SK-N-SH (cell line): ENCODE measurements around the gene CD28. TPM values are rescaled to one million over a fixed set of nuclear protein-coding genes. Genes with fewer than 3 reads are reported as not detected.

ENCODE experiments used
- CTCF ChIA-PET: fragments of 300-600, 350-600 bp; formaldehyde crosslinking; extraction: SDS; loops from one replicate; lab custom pipeline; 2021; lab: Yijun Ruan, JAX
- POLR2A ChIA-PET: fragments of 350-600 bp; sonication (Branson Sonifier 250); formaldehyde crosslinking; extraction: SDS; loops from one replicate; lab custom pipeline; 2020; ENCODE audit warnings: antibody characterized with exemption, inconsistent platforms; lab: Yijun Ruan, JAX
- DNase-seq: peaks from one replicate; pipeline ENCODE4 v3.0.0; 2012
- H2AFZ ChIP-seq: fragments of 200-600 bp; sonication (generic); 2 replicates; pipeline ENCODE4 v1.8.1; 2016; ENCODE audit warnings: antibody characterized with exemption, mild to moderate bottlenecking, low read depth
- H3F3A ChIP-seq: fragments of 200-600 bp; sonication (generic); replicated peaks from 2 replicates; pipeline ENCODE3; 2016; ENCODE audit warnings: antibody characterized with exemption, mild to moderate bottlenecking; ENCODE audit not compliant: insufficient read depth
- H3K27ac ChIP-seq, 2 experiments: fragments of 200-500 bp in 1 of 2; fragments of 200-600 bp in 1 of 2; sonication (Bioruptor generic) in 1 of 2; sonication (generic), shearing (Covaris generic) in 1 of 2; 2 replicates each; pipeline versions ENCODE4 v1.5.1 to v1.6.1; 2014 to 2016; ENCODE audit warnings: low read depth in 2 of 2, inconsistent platforms in 1 of 2, low read length in 1 of 2, mild to moderate bottlenecking in 1 of 2, mixed read lengths in 1 of 2
- H3K27me3 ChIP-seq: fragments of 200-600 bp; sonication (generic), shearing (Covaris generic); 2 replicates; pipeline ENCODE4 v1.6.1; 2016; ENCODE audit warnings: mixed run types; ENCODE audit not compliant: insufficient read depth
- H3K36me3 ChIP-seq, 2 experiments: fragments of 200-500 bp in 1 of 2; fragments of 200-600 bp in 1 of 2; sonication (Bioruptor generic) in 1 of 2; sonication (generic) in 1 of 2; replicated peaks in 1 of 2; 2 replicates each; pipeline versions ENCODE3 to v1.5.1; 2014 to 2016; ENCODE audit warnings: low read length in 1 of 2, mild to moderate bottlenecking in 1 of 2; ENCODE audit not compliant: insufficient read depth in 2 of 2, control insufficient read depth in 1 of 2
- H3K4me1 ChIP-seq, 2 experiments: fragments of 200-500 bp in 1 of 2; fragments of 200-600 bp in 1 of 2; sonication (Bioruptor generic) in 1 of 2; sonication (generic), shearing (Covaris generic) in 1 of 2; 2 replicates each; pipeline versions ENCODE4 v1.5.1 to v1.6.1; 2014 to 2016; ENCODE audit warnings: low read depth in 1 of 2, low read length in 1 of 2, mixed run types in 1 of 2; ENCODE audit not compliant: insufficient read depth in 2 of 2, control insufficient read depth in 1 of 2
- H3K4me2 ChIP-seq: fragments of 200-600 bp; sonication (generic), shearing (Covaris generic); 2 replicates; pipeline ENCODE4 v1.6.1; 2017; ENCODE audit warnings: mixed run types
- H3K4me3 ChIP-seq, 2 experiments: fragments of 200-500 bp in 1 of 2; fragments of 200-600 bp in 1 of 2; sonication (Bioruptor generic) in 1 of 2; sonication (generic), shearing (Covaris generic) in 1 of 2; 2 replicates each; pipeline versions ENCODE4 v1.5.1 to v1.8.1; 2014 to 2016; ENCODE audit warnings: low read depth in 2 of 2, inconsistent platforms in 1 of 2, low read length in 1 of 2, mild to moderate bottlenecking in 1 of 2, mixed read lengths in 1 of 2, moderate library complexity in 1 of 2
- H3K79me2 ChIP-seq: fragments of 200-600 bp; sonication (generic); 2 replicates; pipeline ENCODE4 v1.8.1; 2017; ENCODE audit warnings: mild to moderate bottlenecking; ENCODE audit not compliant: insufficient read depth
- H3K9ac ChIP-seq: fragments of 200-600 bp; sonication (generic); 2 replicates; pipeline ENCODE4 v1.6.1; 2017; ENCODE audit warnings: mixed run types
- H3K9me2 ChIP-seq: fragments of 200-600 bp; sonication (generic); 2 replicates; pipeline ENCODE4 v1.6.1; 2017; ENCODE audit warnings: mixed run types
- H3K9me3 ChIP-seq: fragments of 200-600 bp; sonication (generic); 2 replicates; pipeline ENCODE4 v1.6.1; 2017; ENCODE audit warnings: mixed run types, mild to moderate bottlenecking, moderate library complexity
- H4K20me1 ChIP-seq: fragments of 200-600 bp; sonication (generic); 2 replicates; pipeline ENCODE4 v1.6.1; 2017; ENCODE audit warnings: mild to moderate bottlenecking, mixed run types; ENCODE audit not compliant: insufficient read depth
- ELF1 ChIP-seq: IDR thresholded peaks from 2 replicates; pipeline ENCODE4 v1.4.0; 2012
- MXI1 ChIP-seq: IDR thresholded peaks from 2 replicates; pipeline ENCODE4 v1.6.1; 2012; ENCODE audit warnings: mild to moderate bottlenecking, low read depth, low read length, improper control_type of control experiment
- NRF1 ChIP-seq: IDR thresholded peaks from 2 replicates; pipeline ENCODE4 v1.6.1; 2012; ENCODE audit warnings: low read depth, mild to moderate bottlenecking, low read length
- POLR2AphosphoS5 ChIP-seq: IDR thresholded peaks from 2 replicates; pipeline ENCODE4 v1.6.1; 2012; ENCODE audit warnings: low read depth, low read length
- RAD21 ChIP-seq: IDR thresholded peaks from 2 replicates; pipeline ENCODE4 v1.6.1; 2012; ENCODE audit warnings: mild to moderate bottlenecking, low read length
- TAF1 ChIP-seq: IDR thresholded peaks from 2 replicates; pipeline ENCODE4 v1.6.1; 2012; ENCODE audit warnings: low read depth, mild to moderate bottlenecking, low read length, moderate library complexity, borderline replicate concordance
- TCF12 ChIP-seq: IDR thresholded peaks from 2 replicates; pipeline ENCODE4 v1.4.0; 2012
- TEAD4 ChIP-seq: IDR thresholded peaks from 2 replicates; pipeline ENCODE4 v1.4.0; 2012; ENCODE audit warnings: mild to moderate bottlenecking, borderline replicate concordance; ENCODE audit not compliant: insufficient read depth
- WGBS: methylation state at CpG from one replicate; pipeline ENCODE4 v1.1.6; 2017; ENCODE audit warnings: low lambda C conversion rate; 5-methylcytosine and 5-hydroxymethylcytosine counted together
- polyA plus RNA-seq, 3 experiments: library from polyadenylated mRNA; depleted of rRNA; stranded (reverse); fragments of >200 nt; gene quantifications; 2 replicates each; pipeline ENCODE4 v1.2.3, GENCODE V29; 2012
- TF ChIP-seq, protein P1 (sequence below): fragments of 150-350 bp; IDR thresholded peaks from 2 replicates; pipeline ENCODE4 v1.6.1; 2016; ENCODE audit warnings: mild to moderate bottlenecking, low read depth, low read length
- TF ChIP-seq, protein P2 (sequence below): IDR thresholded peaks from 2 replicates; pipeline ENCODE4 v1.4.0; 2012; ENCODE audit warnings: low read depth, borderline replicate concordance
- TF ChIP-seq, protein P3 (sequence below): IDR thresholded peaks from 2 replicates; pipeline ENCODE4 v1.4.0; 2012; ENCODE audit warnings: low read depth, borderline replicate concordance

CD28 gene
- polyA plus RNA-seq, 1 of the 3 experiments (the other 2 are of a cell fraction) = 0.05 TPM

DNA sequence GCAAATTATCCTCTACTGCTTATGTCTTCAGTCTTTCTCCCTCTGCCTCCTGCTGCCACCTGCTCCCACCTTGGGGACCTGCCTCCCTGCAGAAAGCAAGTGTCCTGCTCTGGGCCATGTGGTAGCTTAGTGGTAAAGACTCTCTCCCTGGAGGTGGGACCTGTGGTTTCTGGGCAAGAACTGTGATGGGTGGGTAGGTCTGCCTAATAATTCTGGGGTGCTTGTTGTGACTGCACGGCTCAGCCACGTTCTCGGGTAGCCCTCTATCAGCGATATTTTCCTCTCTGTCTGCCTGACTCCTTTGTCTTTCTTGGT is 16.4 kb upstream of the CD28 start:
- Histone ChIP-seq H3K36me3 (no peaks in the 10 kb centered on the region), H3K4me3 (no peak overlapping the region), H3K27me3 (no peaks in the 10 kb centered on the region), H4K20me1 (no peaks in the 10 kb centered on the region), H3K9me2 (no peaks in the 10 kb centered on the region), H3K4me1 (peaks cover 0 to 11% of the 10 kb centered on the region in 2 experiments; a peak in 2 of 4 replicates), H2AFZ (no peak overlapping the region), H3F3A (peaks cover 7% of the 10 kb centered on the region), H3K9ac (no peak overlapping the region), H3K9me3 (no peaks in the 10 kb centered on the region), H3K4me2 (no peak overlapping the region), H3K27ac (no peak overlapping the region), H3K79me2 (no peaks in the 10 kb centered on the region)
- POLR2A ChIA-PET = no interaction called here
- CTCF ChIA-PET = no interaction called here
- DNase-seq = no peak
- TF ChIP-seq RAD21 = no peak
- TF ChIP-seq TAF1 = no peak
- TF ChIP-seq TCF12 = no peak
- TF ChIP-seq ELF1 = no peak
- TF ChIP-seq, protein P1, sequence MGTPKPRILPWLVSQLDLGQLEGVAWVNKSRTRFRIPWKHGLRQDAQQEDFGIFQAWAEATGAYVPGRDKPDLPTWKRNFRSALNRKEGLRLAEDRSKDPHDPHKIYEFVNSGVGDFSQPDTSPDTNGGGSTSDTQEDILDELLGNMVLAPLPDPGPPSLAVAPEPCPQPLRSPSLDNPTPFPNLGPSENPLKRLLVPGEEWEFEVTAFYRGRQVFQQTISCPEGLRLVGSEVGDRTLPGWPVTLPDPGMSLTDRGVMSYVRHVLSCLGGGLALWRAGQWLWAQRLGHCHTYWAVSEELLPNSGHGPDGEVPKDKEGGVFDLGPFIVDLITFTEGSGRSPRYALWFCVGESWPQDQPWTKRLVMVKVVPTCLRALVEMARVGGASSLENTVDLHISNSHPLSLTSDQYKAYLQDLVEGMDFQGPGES = no peak
- TF ChIP-seq, protein P2, sequence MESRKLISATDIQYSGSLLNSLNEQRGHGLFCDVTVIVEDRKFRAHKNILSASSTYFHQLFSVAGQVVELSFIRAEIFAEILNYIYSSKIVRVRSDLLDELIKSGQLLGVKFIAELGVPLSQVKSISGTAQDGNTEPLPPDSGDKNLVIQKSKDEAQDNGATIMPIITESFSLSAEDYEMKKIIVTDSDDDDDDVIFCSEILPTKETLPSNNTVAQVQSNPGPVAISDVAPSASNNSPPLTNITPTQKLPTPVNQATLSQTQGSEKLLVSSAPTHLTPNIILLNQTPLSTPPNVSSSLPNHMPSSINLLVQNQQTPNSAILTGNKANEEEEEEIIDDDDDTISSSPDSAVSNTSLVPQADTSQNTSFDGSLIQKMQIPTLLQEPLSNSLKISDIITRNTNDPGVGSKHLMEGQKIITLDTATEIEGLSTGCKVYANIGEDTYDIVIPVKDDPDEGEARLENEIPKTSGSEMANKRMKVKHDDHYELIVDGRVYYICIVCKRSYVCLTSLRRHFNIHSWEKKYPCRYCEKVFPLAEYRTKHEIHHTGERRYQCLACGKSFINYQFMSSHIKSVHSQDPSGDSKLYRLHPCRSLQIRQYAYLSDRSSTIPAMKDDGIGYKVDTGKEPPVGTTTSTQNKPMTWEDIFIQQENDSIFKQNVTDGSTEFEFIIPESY = no peak
- TF ChIP-seq NRF1 = no peak
- no peak for TF ChIP-seq TEAD4
- TF ChIP-seq, protein P3, sequence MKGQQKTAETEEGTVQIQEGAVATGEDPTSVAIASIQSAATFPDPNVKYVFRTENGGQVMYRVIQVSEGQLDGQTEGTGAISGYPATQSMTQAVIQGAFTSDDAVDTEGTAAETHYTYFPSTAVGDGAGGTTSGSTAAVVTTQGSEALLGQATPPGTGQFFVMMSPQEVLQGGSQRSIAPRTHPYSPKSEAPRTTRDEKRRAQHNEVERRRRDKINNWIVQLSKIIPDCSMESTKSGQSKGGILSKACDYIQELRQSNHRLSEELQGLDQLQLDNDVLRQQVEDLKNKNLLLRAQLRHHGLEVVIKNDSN = no peak
- no peak for TF ChIP-seq MXI1
- 94% methylated on average over 4 of the region's 4 CpGs for WGBS

DNA sequence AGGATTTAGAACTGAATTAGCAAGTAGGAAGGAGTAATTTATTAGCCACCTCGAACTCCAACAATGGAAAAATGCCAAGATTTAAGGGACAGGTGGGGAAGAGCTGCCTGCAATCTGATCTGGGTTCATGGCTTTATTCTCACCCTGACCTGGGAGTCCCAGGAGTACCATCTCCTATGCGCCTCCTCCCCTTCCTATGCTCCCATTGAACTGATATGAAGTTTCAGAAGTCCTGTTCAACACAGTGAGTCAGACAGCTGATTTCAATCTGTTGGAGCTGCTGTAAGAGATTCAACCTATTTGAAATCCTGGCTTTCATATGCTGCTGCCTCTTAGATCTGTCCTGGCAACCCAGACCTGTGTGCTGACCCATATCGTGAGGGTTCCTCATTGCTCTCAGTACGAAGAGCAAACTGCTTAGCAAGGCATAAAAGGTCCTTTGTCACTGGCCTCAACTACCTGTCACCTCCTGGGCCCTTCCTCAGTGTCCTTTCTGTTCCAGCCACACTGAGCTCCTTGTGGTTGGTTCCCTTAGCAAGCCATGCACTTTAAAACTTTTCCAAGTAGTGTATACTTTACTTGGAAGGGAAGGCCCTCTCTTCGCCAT is 15.9 kb upstream of the CD28 start:
- Histone ChIP-seq H3K9ac (no peak overlapping the region), H3K79me2 (no peaks in the 10 kb centered on the region), H3K9me2 (no peaks in the 10 kb centered on the region), H2AFZ (no peak overlapping the region), H3K27ac (no peak overlapping the region), H3K9me3 (no peaks in the 10 kb centered on the region), H4K20me1 (no peaks in the 10 kb centered on the region), H3K27me3 (no peaks in the 10 kb centered on the region), H3K36me3 (no peaks in the 10 kb centered on the region), H3F3A (peaks cover 4% of the 10 kb centered on the region), H3K4me2 (no peak overlapping the region), H3K4me1 (peaks cover 0 to 10% of the 10 kb centered on the region in 2 experiments; a peak in 2 of 4 replicates), H3K4me3 (no peak overlapping the region)
- ChIA-PET CTCF (no interaction called here), POLR2A (no interaction called here)
- no peak for DNase-seq
- TF ChIP-seq TCF12 (peak; percentile 33; the same call in 1 of the 2 replicates), POLR2AphosphoS5 (no peak)
- WGBS = 77% methylated on average over 5 of the region's 5 CpGs
